Kidney (tissue), 14 donors: ENCODE results near the gene FMNL2. TPM values are rescaled to one million over a fixed set of nuclear protein-coding genes. Genes with fewer than 3 reads are reported as not detected.

ENCODE experiments used
- DNase-seq, 5 donors: peaks; one replicate each; pipeline ENCODE4 v3.0.0-alpha.2; 2013 to 2020
- FAIRE-seq: peaks from 2 replicates; lab custom pipeline; 2012; peaks lifted over from hg19 to GRCh38; lab: Jason Lieb, UNC
- H3K27ac ChIP-seq, 2 donors: one replicate each; pipeline ENCODE4 v1.7.0; 2013; ENCODE audit warnings: low read depth in 2 of 2, low read length in 2 of 2, inconsistent platforms in 1 of 2
- H3K27me3 ChIP-seq: one replicate; pipeline ENCODE4 v1.7.1; 2013; ENCODE audit warnings: low read length, inconsistent platforms; ENCODE audit not compliant: control insufficient read depth, insufficient read depth
- H3K36me3 ChIP-seq, 3 donors: one replicate each; pipeline versions ENCODE4 v1.7.0 to v1.7.1; 2013; ENCODE audit warnings: low read length in 3 of 3, control low read depth in 1 of 3, inconsistent platforms in 1 of 3; ENCODE audit not compliant: insufficient read depth in 3 of 3, control insufficient read depth in 2 of 3
- H3K4me1 ChIP-seq, 3 donors: one replicate each; pipeline versions ENCODE4 v1.7.0 to v1.7.1; 2013; ENCODE audit warnings: low read length in 3 of 3, inconsistent platforms in 1 of 3, low read depth in 1 of 3; ENCODE audit not compliant: control insufficient read depth in 2 of 3, insufficient read depth in 2 of 3
- H3K4me3 ChIP-seq, 3 donors: one replicate each; pipeline versions ENCODE4 v1.7.0 to v1.8.1; 2013; ENCODE audit warnings: low read length in 3 of 3, control low read depth in 1 of 3, inconsistent platforms in 1 of 3
- H3K9ac ChIP-seq, 3 donors: one replicate each; pipeline versions ENCODE4 v1.7.0 to v1.7.1; 2013; ENCODE audit warnings: low read length in 3 of 3, control low read depth in 1 of 3, inconsistent platforms in 1 of 3
- H3K9me3 ChIP-seq, 3 donors: one replicate each; pipeline versions ENCODE4 v1.7.0 to v1.7.1; 2013; ENCODE audit warnings: low read length in 3 of 3, control low read depth in 1 of 3, inconsistent platforms in 1 of 3; ENCODE audit not compliant: control insufficient read depth in 2 of 3, insufficient read depth in 1 of 3
- CTCF ChIP-seq: IDR thresholded peaks from 3 replicates; pipeline ENCODE4 v1.5.1; 2012; ENCODE audit warnings: mild to moderate bottlenecking, moderate library complexity, borderline replicate concordance; ENCODE audit not compliant: insufficient read depth; ENCODE audit errors: extremely low read depth
- intact Hi-C: fragments of 100-400 bp; cut with DNase I; formaldehyde crosslinking; loops from one replicate; pipeline ENCODE4 v1.11.1; 2022
- polyA plus RNA-seq: library from polyadenylated mRNA; stranded (reverse); fragments of 350-450 nt; fragmentation: Illumina TruSeq; extraction: RNeasy Lipid Tissue Mini Kit (QIAGEN cat#74804); gene quantifications from one replicate; pipeline ENCODE4 v1.2.3, GENCODE V29; 2014; ENCODE audit warnings: low read depth, low replicate concordance; ENCODE audit not compliant: insufficient read depth
- total RNA-seq: library from RNA; stranded (reverse); fragmentation: NEBNext Ultra II Directional; extraction: Animal tissue kit (Norgen Biotek cat#: 25700); gene quantifications from one replicate; pipeline ENCODE4 v1.2.1, GENCODE V29; 2021
- donor health status: control.
- donor health status: control.
- donor health status: control.
- donor health status: control.
- donor health status: control.
- donor health status: DM: yes; HTN: yes; CAD: no.
- donor health status: Normal renal cell carcinoma (clear cell type).

The FMNL2 gene
- total and polyA plus RNA-seq, 2 donors from 2014 or later, result 10.7 to 39.1 TPM

- Histone ChIP-seq H3K4me3 (no peak overlapping the region), H3K9me3 (no peaks in the 10 kb centered on the region), H3K9ac (no peak overlapping the region), H3K4me1 (peaks cover 0 to 17% (median 3%) of the 10 kb centered on the region in 3 donors), H3K27ac (no peak overlapping the region), H3K27me3 (no peaks in the 10 kb centered on the region), H3K36me3 (no peaks in the 10 kb centered on the region)
- FAIRE-seq (no peak), DNase-seq (no peak)
- intact Hi-C loops, result no loop called here
- TF ChIP-seq CTCF, result no peak
These were observed 141.0 kb downstream of the FMNL2 start for GRCh38 chr2:152475982-152476381.

- no peak for TF ChIP-seq CTCF
- no peaks in the 10 kb centered on the region for H3K9me3 ChIP-seq
- no peak overlapping the region for H3K27ac ChIP-seq
- intact Hi-C loops, result no loop called here
- H3K4me3 ChIP-seq, result no peak overlapping the region
- no peak overlapping the region for H3K9ac ChIP-seq
- H3K36me3 ChIP-seq, result no peaks in the 10 kb centered on the region
- FAIRE-seq (no peak), DNase-seq (no peak)
- H3K27me3 ChIP-seq, result no peaks in the 10 kb centered on the region
- peaks cover 0 to 17% (median 1%) of the 10 kb centered on the region in 3 donors for H3K4me1 ChIP-seq
These were observed 142.5 kb downstream of the FMNL2 start for GRCh38 chr2:152477347-152478092.

DNA sequence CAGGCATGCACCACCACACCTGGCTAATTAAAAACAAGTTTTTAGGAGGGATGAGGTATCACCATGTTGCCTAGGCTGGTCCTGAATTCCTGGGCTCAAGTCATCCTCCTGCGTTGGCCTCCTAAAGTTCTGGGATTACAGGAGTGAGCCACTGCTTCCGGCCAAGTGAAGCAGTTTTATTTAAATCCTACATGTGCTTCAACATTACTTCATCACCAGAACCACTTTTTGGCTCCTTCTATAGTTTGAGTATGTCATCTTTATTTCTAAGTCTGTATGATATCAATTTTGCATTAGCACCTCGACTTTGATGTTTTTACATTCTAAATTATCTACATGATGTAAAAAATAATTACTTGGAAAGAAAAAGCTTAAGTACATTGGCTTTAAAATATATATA, 144.3 kb downstream of the FMNL2 start:
- TF ChIP-seq CTCF, result no peak
- H3K27me3 ChIP-seq, result no peaks in the 10 kb centered on the region
- no peaks in the 10 kb centered on the region for H3K36me3 ChIP-seq
- FAIRE-seq (no peak), DNase-seq (no peak)
- intact Hi-C loops, result no loop called here
- no peaks in the 10 kb centered on the region for H3K9me3 ChIP-seq
- H3K27ac ChIP-seq, result no peak overlapping the region
- H3K4me3 ChIP-seq, result no peak overlapping the region
- peaks cover 0 to 5% (median 5%) of the 10 kb centered on the region in 3 donors for H3K4me1 ChIP-seq
- no peak overlapping the region for H3K9ac ChIP-seq
